CD4-positive, alpha-beta T cell treated with Interleukin-12 subunit alpha and Interleukin-12 subunit beta, for 1 hour (primary cell): ENCODE measurements around the gene PLA2G4F.

Experiments
- DNase-seq: peaks from one replicate; pipeline ENCODE4 v3.0.0-alpha.2; 2020

Gene PLA2G4F

DNA sequence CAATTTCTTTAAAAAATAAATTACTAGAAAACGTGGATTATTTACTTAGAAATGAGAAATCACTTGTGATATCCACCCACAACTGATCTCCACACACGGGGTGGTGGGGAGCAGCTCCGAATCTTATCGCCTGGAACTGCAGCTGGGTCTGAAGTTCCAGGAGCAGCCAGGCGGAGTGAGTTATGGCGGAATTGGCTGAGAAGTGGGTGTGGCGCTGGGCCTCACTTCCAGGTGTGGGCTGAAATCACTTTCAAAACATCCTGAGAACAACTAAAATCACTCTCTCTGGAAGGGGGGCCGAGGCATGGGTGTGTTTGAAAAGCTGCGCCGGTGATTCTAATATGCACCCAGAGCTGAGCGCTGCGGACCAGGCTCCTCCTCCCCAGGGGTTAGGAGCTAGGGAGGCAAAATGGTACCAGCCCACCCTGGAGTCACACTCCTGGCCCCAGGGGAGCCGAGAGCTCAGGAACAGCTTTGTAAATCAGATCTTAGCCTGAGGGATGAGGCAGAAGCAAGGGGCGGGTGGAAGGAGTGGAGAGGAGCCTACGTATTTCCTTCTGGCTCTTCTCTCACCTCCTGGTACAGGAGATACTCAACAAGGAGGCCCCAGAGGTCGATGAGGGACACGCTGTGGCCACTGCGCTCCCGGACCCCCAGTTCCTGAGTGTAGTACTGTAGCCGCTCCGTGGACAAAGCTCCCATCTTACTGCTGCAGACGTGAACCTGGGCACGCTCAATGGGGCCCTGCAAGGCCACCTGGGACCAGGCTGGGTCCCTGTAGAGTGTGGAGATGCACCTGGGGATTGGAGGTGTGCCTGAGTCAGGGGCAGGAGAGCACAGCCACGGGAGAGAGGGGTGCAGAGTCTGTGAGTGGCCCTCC is 9.6 kb downstream of the PLA2G4F start:
- no peak for DNase-seq

GRCh38 chr15:42145546-42146455 is 10.6 kb downstream of the PLA2G4F start:
- no peak for DNase-seq

GRCh38 chr15:42144841-42145375 is 11.5 kb downstream of the PLA2G4F start:
- DNase-seq, result no peak

DNA sequence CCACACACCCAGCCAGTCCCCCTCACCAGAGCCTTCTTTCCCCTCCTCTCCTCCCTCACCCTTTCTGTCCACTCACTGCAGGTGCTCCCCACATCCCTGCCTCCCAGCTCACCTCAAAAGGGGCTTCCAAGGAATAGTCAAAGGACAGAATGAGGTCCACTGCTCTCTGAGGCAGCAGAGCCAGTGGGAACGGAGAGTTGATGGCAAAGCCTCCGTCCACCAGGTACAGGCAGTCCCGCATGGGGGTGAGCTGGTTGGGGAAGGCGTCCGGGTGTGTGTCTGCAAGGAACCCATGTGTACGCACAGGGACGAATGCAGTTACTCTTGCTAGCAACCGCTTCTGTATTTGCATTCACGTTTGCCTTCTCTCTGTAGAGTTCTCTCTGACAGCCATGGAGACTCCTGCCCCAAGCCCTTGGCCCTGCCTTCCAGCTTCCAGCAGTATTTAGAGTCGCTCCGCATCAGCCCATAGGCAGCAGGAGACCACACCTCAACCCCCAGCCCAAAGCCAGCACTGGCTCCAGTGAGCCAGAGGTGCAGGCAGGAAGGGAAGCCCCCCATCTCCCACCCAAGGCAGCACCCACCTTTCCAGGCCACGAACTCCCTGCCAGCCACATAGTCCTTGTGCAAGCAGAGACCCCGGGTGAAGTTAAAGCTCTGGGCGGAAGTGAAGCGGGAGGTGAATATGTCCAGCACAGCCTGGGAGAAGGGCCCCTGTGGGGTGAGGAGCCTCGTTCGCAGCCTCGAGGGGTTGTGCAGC is 12.4 kb downstream of the PLA2G4F start:
- no peak for DNase-seq

DNA sequence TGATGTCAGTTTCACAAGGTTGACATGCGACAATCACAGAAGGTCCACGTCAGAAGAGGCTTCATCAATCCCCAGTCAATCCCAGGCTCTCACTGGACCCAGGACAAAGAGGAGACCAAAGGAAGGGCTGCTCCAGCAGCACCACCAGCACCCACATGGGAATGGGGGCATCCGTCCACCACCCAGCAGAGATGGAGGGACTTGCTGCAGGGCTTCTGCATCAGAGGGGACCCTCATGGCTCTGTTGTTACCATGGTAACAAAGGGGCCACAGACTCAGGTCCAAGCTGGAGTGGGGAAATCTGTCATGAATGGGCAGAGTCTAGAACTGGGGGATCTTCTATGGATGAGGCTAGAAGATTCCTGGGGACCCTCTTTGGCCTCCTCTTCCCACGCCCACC is 13.1 kb downstream of the PLA2G4F start:
- DNase-seq, result no peak

DNA sequence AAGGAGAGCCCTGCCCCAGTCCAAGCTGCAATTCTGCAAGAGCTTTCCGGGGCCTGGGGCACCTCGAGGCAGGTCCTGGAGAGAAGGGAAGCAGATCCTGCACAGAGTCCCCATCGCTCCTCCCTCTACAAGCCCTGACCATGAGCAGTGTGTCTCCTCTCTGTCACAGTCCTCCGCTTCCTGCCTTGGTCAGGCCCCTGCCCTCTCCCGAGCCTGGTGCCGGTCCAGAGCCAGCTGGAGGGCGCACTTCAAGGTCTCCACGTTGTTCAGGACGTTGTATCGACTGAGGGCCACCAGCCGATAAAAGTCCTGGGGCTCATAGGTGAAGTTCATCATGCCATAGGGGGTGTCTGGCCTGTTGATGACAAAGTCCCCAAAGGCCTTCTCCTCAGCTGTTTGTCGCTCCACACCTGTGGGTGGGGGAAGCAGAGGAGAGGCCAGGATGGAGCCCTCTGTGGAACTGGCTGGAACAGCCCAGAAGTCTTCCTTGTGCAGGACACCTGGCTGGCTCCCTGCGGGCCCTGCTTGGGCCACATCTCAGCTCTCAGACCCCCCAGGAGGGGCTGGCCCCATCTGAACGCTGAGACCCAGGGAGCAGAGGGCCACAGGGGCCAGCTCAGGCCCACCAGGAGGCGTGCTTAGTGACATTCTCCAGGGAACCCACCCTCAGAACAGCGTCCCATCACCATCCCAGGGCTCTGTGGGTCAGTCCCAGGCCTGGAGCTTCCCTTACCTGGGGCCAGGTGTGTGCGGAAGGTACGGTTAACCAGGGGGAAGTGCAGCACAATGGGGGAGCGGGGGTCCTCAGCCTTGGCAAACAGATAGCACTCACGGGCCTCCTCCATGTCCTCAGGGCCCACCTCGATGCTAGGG is 14.4 kb downstream of the PLA2G4F start:
- no peak for DNase-seq

DNA sequence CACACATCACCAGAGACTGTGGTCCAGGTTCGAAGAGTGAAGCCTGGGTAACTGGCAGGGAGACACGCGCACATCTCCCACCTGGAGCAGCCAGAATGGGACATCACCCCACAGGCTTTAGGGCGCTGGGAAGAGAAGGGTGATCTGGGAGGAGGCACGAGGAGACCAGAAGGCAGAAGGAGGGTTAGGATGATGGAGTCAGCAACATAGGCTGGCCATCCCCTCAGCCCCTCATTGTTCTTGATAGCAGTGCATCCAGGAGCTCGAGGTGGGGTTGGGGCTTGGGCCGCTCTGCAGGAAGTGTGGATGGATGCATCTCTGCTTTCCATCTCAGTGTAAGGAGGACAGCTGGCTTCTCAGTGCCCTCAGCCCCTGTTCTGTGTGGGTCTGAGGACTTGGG is 15.2 kb downstream of the PLA2G4F start:
- DNase-seq, result no peak

GRCh38 chr15:42140383-42141070 is 15.9 kb downstream of the PLA2G4F start:
- DNase-seq, result no peak

DNA sequence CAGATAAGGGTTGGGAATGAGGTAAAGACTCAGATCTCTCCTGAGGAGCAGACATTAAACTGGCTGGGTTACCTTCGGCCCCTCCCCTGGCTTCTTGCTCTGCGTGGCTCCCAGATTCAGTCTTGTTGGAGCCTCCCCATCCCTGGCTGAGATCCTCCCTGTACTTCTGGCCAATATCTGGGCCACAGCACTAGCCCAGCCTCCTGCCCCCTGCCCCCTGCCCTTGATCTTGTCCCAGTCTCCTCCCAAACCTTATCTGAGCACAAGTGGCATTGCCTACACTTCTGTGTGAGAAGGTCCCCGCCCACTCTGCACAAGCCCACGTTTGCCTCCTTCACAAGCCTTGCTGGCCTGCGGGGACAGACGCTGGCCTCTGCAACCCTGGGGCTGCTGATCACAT is 16.8 kb downstream of the PLA2G4F start:
- no peak for DNase-seq

DNA sequence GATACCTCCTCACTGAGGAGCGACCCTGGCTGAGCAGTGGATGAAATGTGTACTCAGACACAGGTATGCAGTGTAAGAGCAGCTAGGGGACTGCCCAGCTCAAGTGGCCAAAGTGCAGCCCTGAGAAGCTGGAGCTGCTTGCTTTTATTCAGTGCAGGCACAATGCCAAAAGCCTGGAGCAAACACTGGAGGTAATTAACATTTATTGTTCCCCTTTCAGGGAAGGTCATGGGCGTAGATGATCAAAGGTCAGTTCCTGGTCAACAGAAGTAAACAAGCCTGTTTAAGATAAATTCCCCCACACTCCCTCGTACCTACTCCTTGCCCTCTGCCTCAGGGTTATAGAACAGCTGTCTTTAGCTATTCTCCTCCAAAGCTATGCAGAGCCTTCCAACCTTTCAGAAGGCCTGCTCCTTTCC is 17.5 kb downstream of the PLA2G4F start:
- no peak for DNase-seq

GRCh38 chr15:42138411-42138810 is 18.0 kb downstream of the PLA2G4F start:
- DNase-seq, result no peak

- peak; percentile 15 for DNase-seq
These were observed 18.8 kb downstream of the PLA2G4F start for GRCh38 chr15:42137461-42138261.

DNA sequence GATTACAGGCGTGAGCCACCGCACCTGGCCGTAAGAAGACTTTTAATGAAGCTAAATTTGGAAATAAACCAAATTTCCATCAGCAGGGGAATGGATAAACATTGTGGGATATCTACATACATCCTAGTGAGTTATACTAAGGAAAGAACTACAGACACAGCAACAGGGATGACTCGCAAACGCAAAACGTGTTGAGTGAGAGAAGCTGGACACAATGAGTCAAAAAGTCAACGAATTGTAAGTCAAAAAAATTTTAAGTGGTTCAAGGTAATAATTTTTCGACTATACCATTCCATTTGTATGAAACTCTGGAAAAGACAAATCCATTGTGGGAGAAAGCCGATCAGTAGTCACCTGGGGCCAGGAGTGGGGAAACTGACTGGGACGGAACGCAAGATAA is 19.9 kb downstream of the PLA2G4F start:
- DNase-seq, result no peak

DNA sequence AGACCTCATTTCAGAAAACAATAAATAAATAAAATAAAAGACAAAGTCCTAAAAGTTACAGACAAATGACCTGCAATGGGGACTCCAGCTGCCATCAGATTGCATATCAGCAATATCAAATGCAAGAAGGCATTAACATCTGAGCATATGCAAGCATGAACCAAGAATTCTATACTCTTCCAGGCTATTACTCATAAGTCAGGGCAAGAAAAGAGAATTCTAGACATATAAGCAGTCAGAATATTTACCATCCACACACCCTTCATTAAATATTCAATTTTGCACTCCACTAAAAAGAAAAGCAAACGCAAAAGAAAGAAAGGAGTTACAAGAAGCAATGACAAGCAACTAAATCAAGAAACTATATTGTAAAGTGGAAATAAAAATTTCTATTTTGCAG is 21.1 kb downstream of the PLA2G4F start:
- no peak for DNase-seq

GRCh38 chr15:42134617-42135245 is 21.7 kb downstream of the PLA2G4F start:
- DNase-seq, result no peak

GRCh38 chr15:42133886-42134502 is 22.4 kb downstream of the PLA2G4F start:
- DNase-seq, result peak; percentile 27

- no peak for DNase-seq
These were observed 23.1 kb downstream of the PLA2G4F start for GRCh38 chr15:42133356-42133755.

DNA sequence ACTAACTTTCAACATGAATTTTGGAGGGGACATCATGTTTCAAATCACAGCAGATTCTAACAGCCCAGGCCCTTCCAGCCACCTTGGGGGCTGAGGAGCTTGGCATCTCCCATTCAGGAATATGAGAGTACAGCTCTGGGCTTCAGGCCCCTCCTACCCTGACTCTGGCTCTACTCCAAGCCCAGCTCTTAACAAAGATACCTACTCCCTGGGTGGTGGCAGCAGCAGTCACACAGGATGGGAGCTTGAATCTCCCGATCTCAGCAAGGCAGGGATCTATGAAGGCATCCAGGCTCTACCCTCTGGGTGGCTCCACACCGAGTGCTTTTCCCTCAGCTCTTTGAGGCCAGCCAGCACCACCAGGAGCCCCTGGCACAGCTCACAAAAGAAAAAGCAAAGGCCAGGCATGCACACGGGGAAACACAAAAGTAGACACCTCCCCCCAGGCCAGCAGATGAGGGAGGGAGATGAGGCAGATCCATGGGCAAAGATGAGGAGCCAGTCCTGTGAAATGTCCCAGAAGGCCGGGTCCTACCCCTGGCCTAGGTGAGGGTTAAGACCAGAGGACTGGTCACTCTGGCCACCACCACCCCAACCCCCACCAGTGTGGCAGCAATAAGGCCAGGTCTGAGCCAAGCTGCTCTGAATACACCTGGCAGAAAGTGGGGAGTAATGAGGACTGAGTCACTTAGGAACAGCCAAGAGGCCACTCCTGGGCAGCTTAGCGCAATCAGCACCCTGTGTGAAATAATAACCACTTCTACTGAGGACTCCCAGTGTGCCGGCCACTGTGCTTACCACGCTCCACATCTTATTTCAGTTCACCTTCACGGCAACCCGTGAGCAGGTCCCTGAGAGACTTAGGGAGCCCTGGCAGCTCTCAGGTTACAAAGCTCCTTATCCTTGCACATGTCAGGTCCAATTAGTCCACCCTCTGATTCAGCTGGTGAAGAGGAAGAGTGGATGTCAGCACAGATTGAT is 24.3 kb downstream of the PLA2G4F start:
- no peak for DNase-seq
